Frontal cortex (tissue), 4 donors: ENCODE measurements around the gene BNIP3. TPM values are rescaled to one million over a fixed set of nuclear protein-coding genes. Genes with fewer than 3 reads are reported as not detected.
"Not testable (repeated sequence)": the region's sequence is repeated elsewhere in the genome, so short reads cannot be mapped to it uniquely, and the experiment has no call there.

Source experiments
- DNase-seq, 2 donors: peaks; one replicate each; pipeline ENCODE4 v3.0.0; 2012; ENCODE audit warnings: low spot score in 2 of 2
- FAIRE-seq: peaks from 2 replicates; lab custom pipeline; 2012; peaks lifted over from hg19 to GRCh38; lab: Jason Lieb, UNC
- total RNA-seq: library from RNA; depleted of rRNA; stranded (reverse); fragments of >200 nt; gene quantifications from one replicate; pipeline ENCODE4 v1.2.3, GENCODE V29; 2014
- donor health status: control.
- donor health status: control.
- donor health status: control.

BNIP3 gene
- total RNA-seq, 1 donor from 2014 or later, result 33.0 TPM

DNA sequence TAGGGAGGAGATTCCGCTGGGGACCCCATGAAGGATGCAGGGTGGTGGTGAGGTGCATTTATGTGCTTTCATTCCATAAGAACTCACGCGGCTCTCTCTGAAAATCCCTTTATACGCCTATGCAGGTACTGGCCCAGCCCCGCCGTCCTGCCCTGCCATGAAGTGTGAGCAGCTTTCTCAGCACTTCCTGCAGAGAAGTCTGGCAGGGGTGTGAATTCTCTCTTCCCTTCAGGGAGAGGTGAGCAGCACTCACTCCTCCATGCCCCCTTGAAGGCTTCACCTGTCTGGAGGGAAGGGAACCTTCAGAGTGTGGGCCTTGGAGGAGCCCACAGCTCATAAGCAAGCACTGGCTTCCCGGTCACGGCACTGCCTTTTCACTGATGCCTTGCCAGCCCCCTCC, 47.0 kb downstream of the BNIP3 start:
- FAIRE-seq (no peak), DNase-seq (no peak)

DNA sequence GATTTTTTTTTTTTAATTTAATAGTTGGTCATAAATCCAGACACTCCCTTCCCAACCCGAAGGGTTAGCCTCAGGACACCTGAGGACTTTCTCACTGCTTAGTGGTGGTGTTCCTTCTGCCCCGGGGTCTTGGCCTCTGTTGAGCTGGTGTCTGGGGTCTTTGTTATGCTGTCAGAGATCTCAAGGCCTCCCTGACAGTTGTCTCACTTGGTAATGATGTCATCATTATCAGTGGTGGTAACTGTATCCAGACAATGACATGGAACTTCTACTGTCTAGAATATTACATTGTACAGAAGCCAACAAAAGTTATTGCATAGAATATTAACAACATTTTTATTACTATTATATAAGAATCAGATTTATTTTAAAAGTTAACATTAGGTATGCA, 48.0 kb downstream of the BNIP3 start:
- FAIRE-seq, result no peak
- no peak for DNase-seq

DNA sequence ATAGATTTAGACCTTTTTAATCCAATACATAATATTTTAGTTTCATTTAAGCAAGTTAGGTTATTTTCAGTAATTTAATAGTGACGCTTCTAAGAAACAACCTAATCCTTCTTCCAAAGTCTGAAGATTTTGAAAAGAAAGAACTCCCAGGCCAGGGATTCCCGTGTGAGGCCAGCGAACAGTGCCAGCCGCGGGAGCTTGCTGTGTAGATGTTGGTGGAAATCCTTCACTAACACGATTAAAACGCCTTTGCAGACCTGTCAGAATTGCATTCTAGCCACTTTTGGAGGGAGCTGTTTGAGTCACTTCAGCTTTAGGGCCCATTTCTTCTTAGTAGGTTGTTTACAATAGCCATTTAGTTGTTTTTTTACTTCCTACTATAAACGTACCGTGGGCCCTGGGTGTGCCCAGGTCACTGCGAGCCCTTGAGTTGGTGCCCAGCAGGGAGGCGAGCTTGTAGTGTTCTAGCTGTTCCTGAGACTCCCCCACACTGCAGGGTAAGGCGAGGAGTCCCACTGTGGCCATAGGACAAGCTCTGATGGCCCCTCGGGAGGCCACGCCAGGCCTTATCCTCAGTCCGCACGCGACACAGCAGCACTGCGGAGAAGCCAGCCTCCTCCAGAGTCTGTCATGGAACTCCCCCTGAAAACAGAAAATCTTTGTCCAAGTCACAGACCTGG, 48.6 kb downstream of the BNIP3 start:
- no peak for FAIRE-seq

DNA sequence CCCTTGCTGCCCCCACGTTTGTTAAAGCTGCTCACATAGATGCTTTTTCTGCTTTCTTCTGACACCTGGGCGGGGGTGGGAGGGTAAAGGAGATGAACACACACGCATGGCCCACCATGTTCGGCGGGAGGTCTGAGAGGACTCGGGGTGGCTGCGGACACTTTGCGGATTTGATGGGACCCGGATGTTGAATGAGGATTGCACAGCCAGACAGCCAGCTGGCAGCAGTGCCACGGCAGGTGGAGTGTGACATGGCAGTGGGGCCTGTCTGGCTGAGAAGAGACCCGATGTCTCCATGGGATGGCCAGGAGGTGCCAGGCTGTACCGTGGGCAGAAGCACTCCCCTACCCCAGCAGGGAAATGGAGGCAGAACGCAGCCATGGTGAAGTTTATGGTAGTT, 49.7 kb downstream of the BNIP3 start:
- no peak for FAIRE-seq
- DNase-seq, result no peak

More for the DNA sequence above, 48.6 kb downstream of the BNIP3 start:
- no peak for DNase-seq

DNA sequence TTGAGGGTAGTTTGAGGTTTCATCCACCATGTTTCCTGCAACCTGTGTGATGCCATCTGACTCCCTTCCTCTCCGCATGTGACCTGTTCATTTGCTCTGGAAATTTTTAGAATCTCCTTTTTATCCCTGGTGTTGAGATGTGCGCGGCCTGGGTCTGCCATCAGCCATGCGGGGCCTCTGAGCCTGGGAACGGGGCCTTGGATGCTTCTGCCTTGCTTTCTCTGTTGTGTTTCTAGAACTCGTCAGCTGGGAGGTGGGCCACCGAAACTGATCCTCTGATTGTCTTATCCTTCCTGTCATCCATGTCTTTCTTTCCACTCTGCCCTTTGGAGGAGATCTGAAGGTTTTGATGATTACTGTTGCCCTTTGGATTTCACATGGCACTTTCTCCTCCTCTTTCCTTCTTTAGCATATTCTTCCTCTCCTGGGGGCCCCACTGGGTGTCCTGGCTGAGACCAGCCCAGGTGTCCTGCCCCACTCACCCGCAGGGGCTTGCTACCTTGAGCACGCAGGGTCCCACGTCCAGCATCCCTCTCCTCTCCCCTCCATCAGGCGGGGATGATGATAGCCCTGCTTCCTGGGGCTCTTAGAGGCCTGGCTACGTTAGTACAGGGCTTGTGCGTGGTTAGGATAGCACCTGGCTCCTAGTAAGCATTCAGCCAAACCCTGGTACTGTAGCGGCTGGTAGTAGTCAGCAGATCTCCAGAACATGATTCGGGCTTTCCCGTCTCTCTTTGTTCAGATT, 51.0 kb downstream of the BNIP3 start:
- no peak for DNase-seq
- FAIRE-seq, result no peak

DNA sequence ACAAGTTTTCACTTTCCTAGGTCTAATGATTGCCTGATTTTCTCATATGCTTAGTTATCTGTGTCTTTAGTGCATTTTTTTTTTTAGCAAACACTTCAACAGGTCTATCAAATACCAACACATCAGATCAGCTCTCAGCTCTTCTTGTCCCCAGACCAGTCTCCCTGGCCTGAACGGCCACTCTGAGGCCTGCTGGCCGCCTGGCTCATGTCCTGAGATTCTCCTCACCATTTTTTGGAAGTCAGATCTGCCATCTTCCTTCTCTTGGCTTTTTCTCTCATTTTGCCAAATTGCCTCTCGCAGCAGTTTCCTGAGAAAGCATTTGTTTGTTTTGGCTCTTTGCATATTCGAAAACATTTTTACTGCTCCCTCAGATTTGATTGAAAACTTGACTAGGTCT, 51.6 kb downstream of the BNIP3 start:
- no peak for DNase-seq
- FAIRE-seq, result no peak

DNA sequence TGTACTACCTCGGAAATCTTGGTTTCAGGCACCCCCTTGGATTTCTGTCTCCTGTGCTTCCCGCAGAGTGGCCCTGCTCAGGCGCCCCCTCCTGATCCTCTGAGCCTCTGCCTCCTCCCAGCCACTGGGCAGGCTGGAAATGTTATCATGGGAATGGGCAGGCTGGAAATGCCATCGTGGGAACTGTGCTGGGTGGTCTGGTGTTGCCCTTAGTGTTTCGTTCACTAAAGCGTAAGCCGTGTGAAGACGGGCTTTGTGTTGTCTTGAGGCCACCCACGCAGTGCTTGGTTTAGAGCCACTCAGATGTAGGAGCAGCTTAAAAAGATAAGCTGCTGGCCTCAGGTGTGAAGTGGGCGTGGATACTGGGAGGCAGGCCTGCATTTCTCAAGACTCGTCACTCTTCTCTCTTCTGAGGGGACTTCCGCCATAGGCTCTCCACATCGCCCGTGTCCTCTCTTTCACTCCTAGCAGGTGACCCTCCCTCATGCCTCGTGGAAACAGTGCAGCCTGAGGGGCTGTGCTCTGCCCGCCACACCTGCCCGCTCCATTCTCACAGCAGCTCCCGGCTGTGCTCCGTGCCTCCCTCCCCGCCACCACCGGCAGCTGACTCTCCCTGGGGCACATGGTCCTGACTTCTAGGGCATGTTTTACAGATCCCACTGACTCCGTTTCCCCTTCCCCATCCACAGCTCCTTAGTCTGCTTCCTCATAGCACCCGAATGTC, 52.4 kb downstream of the BNIP3 start:
- FAIRE-seq (no peak), DNase-seq (no peak)

DNA sequence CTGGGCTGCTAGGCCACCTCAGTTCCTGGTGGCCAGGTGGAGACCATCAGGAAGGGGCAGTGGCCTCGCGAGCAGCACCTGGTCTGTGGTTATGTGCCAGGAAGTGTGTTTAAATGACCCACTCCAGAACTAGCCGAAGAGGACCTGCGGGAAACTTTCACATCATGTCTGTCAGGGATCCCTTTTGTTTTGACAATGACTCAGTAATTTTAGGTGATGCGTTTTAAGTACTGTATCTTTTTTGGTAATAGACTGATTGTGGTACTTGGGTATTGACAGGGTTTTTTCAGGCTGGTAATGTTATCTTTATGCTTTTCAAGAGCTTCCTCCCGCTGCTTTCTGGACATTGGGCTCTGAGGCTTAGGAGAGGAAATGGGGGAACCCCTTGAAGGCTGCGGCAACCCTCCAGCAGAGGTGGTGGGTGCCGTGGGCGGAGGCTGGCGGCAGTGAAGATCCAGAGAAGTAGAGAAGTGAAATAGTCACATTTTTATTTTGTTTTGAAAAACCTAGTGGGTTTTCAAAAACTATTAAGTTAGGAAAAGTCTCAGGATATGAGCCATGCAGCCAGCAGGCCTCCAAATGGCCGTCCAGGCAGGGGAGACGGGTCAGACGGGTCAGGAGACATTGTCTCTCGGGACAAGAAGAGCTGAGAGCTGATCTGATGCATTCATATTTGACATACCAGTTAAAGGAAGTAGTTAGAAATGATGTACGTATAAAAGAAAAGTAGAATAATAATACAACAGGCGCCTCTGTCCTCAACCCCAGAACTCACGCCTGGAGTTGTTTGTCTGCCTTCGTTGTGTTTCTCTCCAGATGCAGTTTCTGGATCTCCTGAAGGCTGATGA, 53.3 kb downstream of the BNIP3 start:
- FAIRE-seq, result no peak
- DNase-seq, result no peak

DNA sequence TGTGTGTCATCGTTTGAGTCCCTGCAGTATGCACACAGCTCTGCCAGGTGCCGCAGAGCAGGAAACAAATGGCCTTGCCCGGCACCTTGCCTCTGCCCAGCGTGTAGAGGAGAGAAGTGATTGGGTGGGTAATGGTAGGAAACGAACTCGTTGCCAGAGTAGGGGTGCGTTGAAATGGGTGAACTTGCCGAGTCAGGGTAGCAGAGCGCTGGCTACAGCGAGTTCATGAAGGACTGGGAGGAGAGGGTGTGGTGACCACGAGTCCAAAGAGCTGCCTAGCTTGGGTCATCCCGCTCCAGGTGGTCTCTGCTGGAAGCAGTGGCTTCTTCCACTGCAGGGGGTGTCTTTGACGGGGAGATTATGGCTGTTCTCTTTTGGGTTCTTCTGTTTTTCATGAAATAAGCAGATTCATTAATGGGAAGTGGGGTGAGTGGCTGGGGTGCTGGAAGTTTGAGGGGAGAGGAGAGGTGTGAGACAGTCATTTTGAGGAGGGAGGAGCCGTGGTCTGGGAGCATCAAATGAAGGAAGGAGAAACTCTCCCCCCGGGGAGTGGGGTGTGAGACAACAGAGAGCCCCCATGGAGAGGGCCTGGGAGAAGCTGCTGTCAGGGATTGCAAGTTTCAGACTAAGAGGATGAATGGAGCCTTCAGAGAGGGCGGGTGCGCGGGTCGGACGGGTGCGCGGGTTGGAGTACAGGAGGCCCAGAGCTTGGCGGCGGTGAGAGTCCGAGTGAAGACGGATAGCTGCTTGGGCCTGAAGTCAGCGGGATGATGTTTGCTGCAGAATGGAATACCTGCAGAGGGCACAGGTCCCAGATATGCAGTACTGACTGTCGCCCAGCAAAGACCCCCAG, 54.8 kb downstream of the BNIP3 start:
- DNase-seq (no peak), FAIRE-seq (no peak)

DNA sequence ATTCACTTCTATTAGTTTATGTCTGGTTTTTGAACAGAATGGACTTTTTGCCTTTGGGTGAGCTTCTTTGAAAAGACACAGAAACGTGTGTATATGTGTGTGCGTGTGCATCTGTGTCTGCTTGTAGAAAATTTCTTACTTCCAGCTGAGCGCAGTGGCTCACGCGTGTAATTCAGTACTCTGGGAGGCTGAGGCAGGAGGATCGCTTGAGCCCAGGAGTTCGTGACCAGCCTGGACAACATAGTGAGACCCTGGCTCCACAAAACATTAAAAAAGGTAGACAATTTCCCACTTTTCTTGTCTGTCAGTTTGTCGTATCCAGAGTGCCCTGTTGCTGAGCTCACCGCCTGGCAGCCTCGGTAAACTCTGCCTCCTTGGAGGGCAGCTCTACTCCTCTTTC, 55.5 kb downstream of the BNIP3 start:
- DNase-seq, result no peak
- no peak for FAIRE-seq

DNA sequence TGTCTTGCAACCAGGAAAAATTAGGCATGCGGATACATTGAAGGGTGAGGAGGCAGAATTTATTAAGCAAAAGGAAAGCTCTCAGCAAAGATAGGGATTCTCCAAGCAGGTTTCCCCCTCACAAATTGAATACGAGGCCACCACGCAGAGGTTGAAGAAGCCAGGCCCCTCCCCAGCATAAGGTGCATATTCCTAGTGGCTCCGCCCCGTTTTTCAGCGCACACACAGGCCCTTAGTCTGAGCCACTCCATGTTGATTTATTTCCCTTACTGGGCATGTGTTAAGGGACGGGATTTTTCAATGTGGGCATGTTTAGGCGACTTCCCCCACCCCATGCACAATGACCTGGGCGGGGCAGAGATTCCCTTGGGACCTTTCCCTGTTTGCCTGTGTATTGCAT, 56.0 kb downstream of the BNIP3 start:
- no peak for FAIRE-seq
- DNase-seq, result no peak

DNA sequence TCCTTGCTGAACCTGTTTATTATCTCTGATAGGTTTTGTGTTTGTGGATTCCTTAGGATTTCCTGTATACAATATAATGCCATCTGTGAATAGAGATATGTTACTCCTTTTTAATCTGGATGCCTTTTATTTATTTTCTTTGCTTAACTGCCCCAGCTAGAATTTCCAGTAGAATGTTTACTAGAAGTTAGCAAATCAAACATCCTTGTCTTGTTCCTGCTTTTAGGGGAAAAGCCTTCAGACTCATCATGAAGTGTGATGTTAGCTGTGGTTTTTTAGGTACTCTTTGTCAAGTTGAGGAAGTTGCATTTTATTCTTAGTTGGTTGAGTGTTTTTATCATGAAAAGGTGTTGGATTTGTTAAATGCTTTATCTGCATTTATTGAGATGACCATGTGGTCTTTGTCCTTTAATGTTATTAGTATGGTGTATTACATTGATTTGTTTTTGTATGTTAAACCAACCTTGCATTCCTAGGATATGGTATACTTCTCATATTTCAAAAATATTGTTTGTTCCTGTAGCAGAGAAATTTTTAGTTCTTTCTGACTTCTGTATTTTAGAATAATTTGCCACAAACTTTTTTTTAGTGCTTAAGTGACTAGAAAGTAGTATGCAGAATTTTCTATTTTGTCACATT, 56.6 kb downstream of the BNIP3 start:
- DNase-seq, result no peak
- no peak for FAIRE-seq

DNA sequence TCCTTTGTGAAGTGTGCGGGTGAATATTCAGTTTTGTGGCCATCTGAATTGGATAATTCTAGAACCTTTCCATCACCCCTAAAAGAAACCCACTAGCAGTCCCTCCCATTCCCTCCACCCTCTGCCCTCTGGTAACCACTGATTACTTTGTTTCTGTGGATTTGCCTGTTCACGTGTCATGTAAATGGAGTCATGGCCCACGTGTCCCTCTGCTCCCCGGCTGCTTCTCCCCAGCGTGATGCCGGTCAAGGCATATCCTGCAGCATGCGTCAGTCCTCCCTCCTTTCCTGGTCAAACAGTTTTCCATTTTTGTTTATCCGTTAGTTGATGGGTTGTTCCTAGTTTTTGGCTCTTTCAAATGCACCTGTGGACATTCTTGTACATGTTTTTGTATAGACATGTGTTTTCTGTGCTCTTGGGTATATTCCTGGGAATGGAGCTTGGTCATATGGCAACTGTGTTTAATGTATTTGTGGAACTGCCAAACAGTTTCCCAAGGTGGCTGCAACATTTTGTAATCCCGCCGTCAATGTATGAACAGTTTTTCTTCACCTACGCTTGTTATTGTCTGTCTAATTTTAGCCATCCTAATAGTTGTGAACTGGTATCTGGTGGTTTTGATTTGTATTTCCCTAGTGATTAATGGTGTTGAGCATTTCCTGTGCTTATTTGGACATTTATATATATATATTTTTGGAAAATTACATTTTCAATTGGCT, 58.5 kb downstream of the BNIP3 start:
- FAIRE-seq, result no peak
- no peak for DNase-seq

DNA sequence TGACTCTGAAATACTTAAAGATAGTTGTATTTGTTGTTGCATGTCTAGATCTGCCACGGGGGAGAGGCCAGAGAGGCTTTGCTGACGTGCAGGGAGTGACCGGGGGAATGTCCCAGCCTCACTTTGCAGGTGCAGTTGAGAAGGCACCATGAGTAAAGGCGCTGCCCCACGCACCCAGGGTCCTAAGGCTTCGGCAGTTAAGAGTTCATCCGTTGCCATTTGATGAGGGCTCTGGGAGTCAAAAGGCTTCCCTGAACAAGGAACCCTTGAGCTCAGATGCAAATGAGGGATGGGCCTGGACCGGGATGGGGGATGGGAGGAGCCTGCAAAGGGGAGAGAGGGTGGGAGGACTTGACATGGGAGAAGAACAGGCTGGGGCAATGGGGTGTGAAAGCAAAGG, 60.5 kb downstream of the BNIP3 start:
- DNase-seq (no peak), FAIRE-seq (no peak)

DNA sequence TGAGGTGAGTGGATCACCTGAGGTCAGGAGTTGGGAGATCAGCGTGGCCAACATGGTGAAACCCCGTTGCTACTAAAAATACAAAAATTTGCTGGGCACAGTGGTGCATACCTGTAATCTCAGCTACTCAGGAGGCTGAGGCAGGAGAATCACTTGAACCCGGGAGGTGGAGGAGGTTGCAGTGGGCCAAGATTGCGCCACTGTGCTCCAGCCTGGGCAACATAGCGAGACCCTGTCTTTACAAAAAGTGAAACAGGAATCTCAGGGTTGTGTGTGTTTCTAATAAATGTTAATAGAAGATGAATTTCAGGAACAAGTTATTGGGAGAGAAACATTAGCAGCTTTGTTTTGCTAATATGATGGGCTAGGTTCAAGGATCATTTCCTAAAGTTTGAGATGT, 61.0 kb downstream of the BNIP3 start:
- DNase-seq, result no peak
- no peak for FAIRE-seq

DNA sequence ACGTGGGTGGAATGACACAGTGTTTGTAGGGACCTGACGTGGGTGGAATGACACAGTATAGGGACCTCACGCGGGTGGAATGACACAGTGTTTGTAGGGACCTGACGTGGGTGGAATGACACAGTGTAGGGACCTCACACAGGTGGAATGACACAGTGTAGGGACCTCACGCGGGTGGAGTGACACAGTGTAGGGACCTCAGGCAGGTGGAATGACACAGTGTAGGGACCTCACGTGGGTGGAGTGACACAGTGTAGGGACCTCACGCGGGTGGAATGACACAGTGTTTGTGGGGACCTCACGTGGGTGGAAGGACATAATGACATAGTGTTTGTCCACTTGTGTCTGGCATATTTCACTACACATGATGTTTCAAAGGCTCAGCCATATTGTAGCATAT, 61.6 kb downstream of the BNIP3 start:
- DNase-seq (no peak), FAIRE-seq (no peak)

DNA sequence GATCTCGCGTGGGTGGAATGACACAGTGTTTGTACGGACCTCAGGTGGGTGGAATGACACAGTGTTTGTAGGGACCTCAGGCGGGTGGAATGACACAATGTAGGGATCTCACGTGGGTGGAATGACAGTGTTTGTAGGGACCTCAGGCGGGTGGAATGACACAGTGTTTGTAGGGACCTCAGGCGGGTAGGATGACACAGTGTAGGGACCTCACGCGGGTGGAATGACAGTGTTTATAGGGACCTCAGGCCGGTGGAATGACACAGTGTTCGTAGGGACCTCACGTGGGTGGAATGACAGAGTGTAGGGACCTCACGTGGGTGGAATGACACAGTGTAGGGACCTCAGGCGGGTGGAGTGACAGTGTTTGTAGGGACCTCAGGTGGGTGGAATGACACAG, 62.3 kb downstream of the BNIP3 start:
- not testable (repeated sequence) for DNase-seq, FAIRE-seq
